Heart left ventricle (tissue), 16 donors: ENCODE measurements around the gene ITSN1. TPM values are rescaled to one million over a fixed set of nuclear protein-coding genes. Genes with fewer than 3 reads are reported as not detected.

Experiments used
- ATAC-seq, 4 donors: fragments of 200-7000 bp; cut with Tn5 transposase; one replicate each; pipeline ENCODE4 v1.9.1; 2020 to 2022; ENCODE audit warnings: moderate library complexity in 4 of 4, mild to moderate bottlenecking in 3 of 4, moderate number of reproducible peaks in 1 of 4
- DNase-seq, 5 donors: peaks; one replicate each; pipeline ENCODE4 v3.0.0-alpha.2; 2020
- H3K27ac ChIP-seq, 12 donors: fragments of 200-600 bp; sonication (generic) in 4 of 12; one replicate each; pipeline versions ENCODE4 v1.5.0 to v1.8.0; 2016 to 2022; ENCODE audit warnings: mild to moderate bottlenecking in 2 of 12
- H3K27me3 ChIP-seq, 9 donors: fragments of 200-600 bp; sonication (generic) in 2 of 9; one replicate each; pipeline versions ENCODE4 v1.5.1 to v1.8.0; 2016 to 2022; ENCODE audit warnings: mild to moderate bottlenecking in 3 of 9
- H3K36me3 ChIP-seq, 9 donors: fragments of 200-600 bp; sonication (generic) in 2 of 9; one replicate each; pipeline versions ENCODE4 v1.5.0 to v1.8.0; 2018 to 2022; ENCODE audit warnings: mild to moderate bottlenecking in 2 of 9
- H3K4me1 ChIP-seq, 12 donors: fragments of 200-600 bp; sonication (generic) in 4 of 12; one replicate each; pipeline versions ENCODE4 v1.5.0 to v1.8.0; 2016 to 2022; ENCODE audit warnings: mild to moderate bottlenecking in 3 of 12
- H3K4me3 ChIP-seq, 12 donors: fragments of 200-600 bp; sonication (generic) in 4 of 12; one replicate each; pipeline versions ENCODE4 v1.5.0 to v1.8.0; 2017 to 2022; ENCODE audit warnings: mild to moderate bottlenecking in 9 of 12, moderate library complexity in 4 of 12
- H3K9me3 ChIP-seq, 12 donors: fragments of 200-600 bp; sonication (generic) in 4 of 12; one replicate each; pipeline versions ENCODE4 v1.5.0 to v1.8.0; 2016 to 2022; ENCODE audit warnings: mild to moderate bottlenecking in 1 of 12
- CTCF ChIP-seq, 12 donors: fragments of 200-600 bp; sonication (generic) in 4 of 12; IDR thresholded peaks; one replicate each; pipeline versions ENCODE4 v1.5.0 to v1.8.0; 2018 to 2022; ENCODE audit warnings: antibody characterized with exemption in 12 of 12, mild to moderate bottlenecking in 5 of 12
- POLR2A ChIP-seq, 2 donors: fragments of 450-650 bp; IDR thresholded peaks; one replicate each; pipeline ENCODE4 v1.6.1; 2017; ENCODE audit warnings: antibody characterized with exemption in 2 of 2, mild to moderate bottlenecking in 2 of 2, moderate library complexity in 2 of 2
- WGBS, 4 donors: extraction: QIAGEN DNeasy Blood & Tissue Kit in 2 of 4; methylation state at CpG; one replicate each; pipeline versions ENCODE4 v1.1.5 to v1.1.7; 2013 to 2018; 5-methylcytosine and 5-hydroxymethylcytosine counted together
- intact Hi-C, 10 donors: fragments of 100-400 bp; cut with DNase I; formaldehyde crosslinking; loops; one replicate each; pipeline versions ENCODE4 v1.11.1 to v1.14.2; 2022
- polyA plus RNA-seq, 2 donors: library from polyadenylated mRNA; stranded (reverse); fragments of 200-250 nt; gene quantifications; one replicate each; pipeline ENCODE4 v1.2.3, GENCODE V29; 2013
- total RNA-seq, 9 donors: library from RNA; depleted of rRNA in 2 of 9; stranded (reverse); fragments of >200 nt in 2 of 9; fragmentation: NEBNext Ultra II Directional in 3 of 9; extraction: Animal tissue kit (Norgen Biotek cat#: 25700) in 3 of 9; gene quantifications; one replicate each; pipeline versions ENCODE4 v1.1.0 to v1.2.4, GENCODE V29; 2016 to 2023
- donor health status: ischemic (EF 13 %, LVEDD 7.1; RV severe dilation, severe dysfunction).
- donor health status: healthy with polysubstance abuse.
- donor health status: DM: no; HTN: yes; CAD: no.
- donor health status: DM: no; HTN: no; CAD: no.
- donor health status: ischemic (EF 25% LVEDD 6.9; RV normal size, moderate dysfunction).
- donor health status: ischemic (EF 25% LVEDD 5.7; RV mildly dilated, moderate dysfunction).
- donor health status: healthy.
- donor health status: DM: yes; HTN: yes; CAD: no.
- donor health status: ischemic (EF 35%, LVEDD 5.7; RV mildly dilated, moderate dysfunction).
- donor health status: nonischemic (EF 11% LVEDD 7.7; RV severe dilation, severe dysfunction).
- donor health status: DM: yes; HTN: yes; CAD: no.
- donor health status: PGD.
- donor health status: ischemic (EF 29% LVEDD 5.4; RV normal size, mild dysfunction).
- donor health status: nonischemic (EF 23%, LVEDD 6.1; RV moderate dilation, normal function).

The ITSN1 gene
- total and polyA plus RNA-seq, 11 donors, result 17.2 to 51.5 (median 34.0) TPM

GRCh38 chr21:33883118-33883517 is 240.8 kb downstream of the ITSN1 start:
- Histone ChIP-seq H3K4me1 (no peaks in the 10 kb centered on the region), H3K36me3 (no peaks in the 10 kb centered on the region), H3K27me3 (no peaks in the 10 kb centered on the region), H3K9me3 (no peaks in the 10 kb centered on the region), H3K27ac (no peak overlapping the region), H3K4me3 (no peak overlapping the region)
- ATAC-seq (no peak), DNase-seq (no peak)
- TF ChIP-seq POLR2A (IDR thresholded peaks at IDR 0.05), result no peak
- no peak for TF ChIP-seq CTCF (IDR thresholded peaks at IDR 0.05)
- intact Hi-C loops, result no loop called here
- WGBS, 4 donors, result 90 to 92% (median 91%) methylated on average over 12 of the region's 12 CpGs

- no peak overlapping the region for H3K27ac ChIP-seq
- no peaks in the 10 kb centered on the region for H3K9me3 ChIP-seq
- no peaks in the 10 kb centered on the region for H3K36me3 ChIP-seq
- TF ChIP-seq POLR2A (IDR thresholded peaks at IDR 0.05), result no peak
- TF ChIP-seq CTCF (IDR thresholded peaks at IDR 0.05), result no peak
- no peaks in the 10 kb centered on the region for H3K27me3 ChIP-seq
- 79 to 85% (median 82%) methylated on average over 20 of the region's 20 CpGs for WGBS, 4 donors
- intact Hi-C loops, result no loop called here
- DNase-seq, result no peak
- ATAC-seq, result no peak
- no peaks in the 10 kb centered on the region for H3K4me1 ChIP-seq
- H3K4me3 ChIP-seq, result no peak overlapping the region
Measured at GRCh38 chr21:33884376-33885171, 242.3 kb downstream of the ITSN1 start.

- no peaks in the 10 kb centered on the region for H3K9me3 ChIP-seq
- WGBS, 4 donors, result 88 to 94% (median 92%) methylated on average over 7 of the region's 7 CpGs
- no peak overlapping the region for H3K27ac ChIP-seq
- H3K4me3 ChIP-seq, result no peak overlapping the region
- no peaks in the 10 kb centered on the region for H3K4me1 ChIP-seq
- no peak for DNase-seq
- no peak for TF ChIP-seq CTCF (IDR thresholded peaks at IDR 0.05)
- TF ChIP-seq POLR2A (IDR thresholded peaks at IDR 0.05), result no peak
- no peak for ATAC-seq
- H3K36me3 ChIP-seq, result no peaks in the 10 kb centered on the region
- intact Hi-C loops, result no loop called here
- no peaks in the 10 kb centered on the region for H3K27me3 ChIP-seq
Measured at GRCh38 chr21:33885172-33885514, 242.8 kb downstream of the ITSN1 start.

GRCh38 chr21:33886321-33886720 is 244.0 kb downstream of the ITSN1 start:
- intact Hi-C loops, result no loop called here
- ATAC-seq (no peak), DNase-seq (no peak)
- no peak overlapping the region for H3K27ac ChIP-seq
- no peaks in the 10 kb centered on the region for H3K4me1 ChIP-seq
- no peaks in the 10 kb centered on the region for H3K27me3 ChIP-seq
- no peak for TF ChIP-seq CTCF (IDR thresholded peaks at IDR 0.05)
- no peak for TF ChIP-seq POLR2A (IDR thresholded peaks at IDR 0.05)
- no peak overlapping the region for H3K4me3 ChIP-seq
- WGBS, 4 donors, result 90 to 96% (median 93%) methylated on average over 11 of the region's 11 CpGs
- no peaks in the 10 kb centered on the region for H3K36me3 ChIP-seq
- H3K9me3 ChIP-seq, result no peaks in the 10 kb centered on the region
